H1 (cell line): Measurements from ENCODE around the gene PRR36. TPM values are rescaled to one million over a fixed set of nuclear protein-coding genes. Genes with fewer than 3 reads are reported as not detected.

Source experiments
- CTCF ChIA-PET: fragments of 300-600 bp; sonication (Branson Sonifier 250); formaldehyde crosslinking; loops from one replicate; lab custom pipeline; 2021; ENCODE audit not compliant: partially characterized antibody; lab: Charles Lee
- POLR2A ChIA-PET: fragments of 300-600 bp; sonication (Branson Sonifier 250); formaldehyde crosslinking; loops from one replicate; lab custom pipeline; 2021; ENCODE audit warnings: inconsistent platforms; ENCODE audit not compliant: partially characterized antibody; lab: Charles Lee
- DNase-seq, 2 experiments: peaks; one replicate each; pipeline versions ENCODE4 v3.0.0 to v3.0.0-alpha.2; 2010 to 2022; ENCODE audit warnings: low spot score in 2 of 2, low read depth in 1 of 2, mixed read lengths in 1 of 2
- FAIRE-seq: peaks from 2 replicates; lab custom pipeline; 2011; peaks lifted over from hg19 to GRCh38; lab: Jason Lieb, UNC
- H2AFZ ChIP-seq: 2 replicates; pipeline ENCODE4 v1.8.1; 2012; ENCODE audit warnings: low read length, inconsistent platforms
- H2AK5ac ChIP-seq: 2 replicates; pipeline ENCODE4 v1.6.1; 2013; ENCODE audit warnings: low read depth, low read length
- H2BK120ac ChIP-seq: replicated peaks from 2 replicates; pipeline ENCODE3; 2013; ENCODE audit warnings: low read depth, low read length, inconsistent platforms
- H2BK12ac ChIP-seq: 2 replicates; pipeline ENCODE4 v1.6.1; 2013; ENCODE audit warnings: low read depth, low read length
- H2BK15ac ChIP-seq: 2 replicates; pipeline ENCODE4 v1.6.1; 2013; ENCODE audit warnings: low read length
- H2BK20ac ChIP-seq: 2 replicates; pipeline ENCODE4 v1.6.1; 2013; ENCODE audit warnings: low read length
- H2BK5ac ChIP-seq: 2 replicates; pipeline ENCODE4 v1.6.1; 2013; ENCODE audit warnings: low read depth, low read length
- H3K14ac ChIP-seq: 2 replicates; pipeline ENCODE4 v1.6.1; 2013; ENCODE audit warnings: inconsistent platforms; ENCODE audit not compliant: insufficient read length
- H3K18ac ChIP-seq: 2 replicates; pipeline ENCODE4 v1.6.1; 2013; ENCODE audit warnings: low read length; ENCODE audit errors: extremely low read depth
- H3K23ac ChIP-seq: 2 replicates; pipeline ENCODE4 v1.6.1; 2013; ENCODE audit warnings: inconsistent platforms; ENCODE audit not compliant: insufficient read length
- H3K23me2 ChIP-seq: 2 replicates; pipeline ENCODE4 v1.6.1; 2013; ENCODE audit warnings: low read depth, low read length
- H3K27ac ChIP-seq: 2 replicates; pipeline ENCODE4 v1.6.1; 2011; ENCODE audit warnings: low read depth, low read length, inconsistent platforms
- H3K27me3 ChIP-seq, 4 experiments: replicated peaks in 1 of 4; 1 replicate in 1 of 4; 2 replicates in 3 of 4; pipeline versions ENCODE4 v1.6.1 to v1.8.1; 2011 to 2013; ENCODE audit warnings: low read length in 3 of 4, mild to moderate bottlenecking in 3 of 4, inconsistent platforms in 2 of 4, mixed read lengths in 2 of 4, moderate library complexity in 1 of 4; ENCODE audit not compliant: control insufficient read depth in 3 of 4, insufficient read depth in 3 of 4; ENCODE audit errors: extremely low read depth in 1 of 4
- H3K36me3 ChIP-seq, 4 experiments: 2 replicates each; pipeline versions ENCODE4 v1.6.1 to v1.8.1; 2011 to 2013; ENCODE audit warnings: mild to moderate bottlenecking in 4 of 4, low read length in 3 of 4, moderate library complexity in 2 of 4, control low read depth in 1 of 4, inconsistent platforms in 1 of 4; ENCODE audit not compliant: insufficient read depth in 4 of 4, control insufficient read depth in 2 of 4
- H3K4ac ChIP-seq: replicated peaks from 2 replicates; pipeline ENCODE3; 2013; ENCODE audit warnings: low read length, low read depth, mixed read lengths, inconsistent platforms; ENCODE audit not compliant: insufficient read length
- H3K4me1 ChIP-seq, 4 experiments: replicated peaks in 1 of 4; 1 replicate in 1 of 4; 2 replicates in 3 of 4; pipeline versions ENCODE4 v1.6.1 to v1.8.1; 2011 to 2013; ENCODE audit warnings: low read length in 3 of 4, inconsistent platforms in 2 of 4, mixed read lengths in 1 of 4; ENCODE audit not compliant: insufficient read depth in 4 of 4, control insufficient read depth in 3 of 4
- H3K4me2 ChIP-seq, 2 experiments: 2 replicates each; pipeline versions ENCODE4 v1.6.1 to v1.8.1; 2011 to 2013; ENCODE audit warnings: low read depth in 2 of 2, low read length in 2 of 2, control low read depth in 1 of 2, inconsistent platforms in 1 of 2, mild to moderate bottlenecking in 1 of 2; ENCODE audit not compliant: insufficient read depth in 1 of 2
- H3K4me3 ChIP-seq, 4 experiments: fragments of 200-600, 300-600 bp in 1 of 4; sonication (generic), shearing (Covaris generic), sonication (Bioruptor Twin) in 1 of 4; 2 replicates each; pipeline versions ENCODE4 v1.5.1 to v1.8.1; 2011 to 2016; ENCODE audit warnings: low read length in 4 of 4, low read depth in 3 of 4, control low read depth in 2 of 4, inconsistent platforms in 2 of 4, mild to moderate bottlenecking in 2 of 4, mixed read lengths in 1 of 4, moderate library complexity in 1 of 4; ENCODE audit not compliant: insufficient read depth in 2 of 4; ENCODE audit errors: extremely low read depth in 1 of 4
- H3K56ac ChIP-seq: replicated peaks from 2 replicates; pipeline ENCODE3; 2013; ENCODE audit warnings: low read depth, mild to moderate bottlenecking, mixed read lengths, low read length, inconsistent platforms; ENCODE audit not compliant: insufficient read length
- H3K79me1 ChIP-seq: 2 replicates; pipeline ENCODE4 v1.6.1; 2013; ENCODE audit warnings: low read depth, low read length, control low read depth
- H3K79me2 ChIP-seq, 2 experiments: 2 replicates each; pipeline versions ENCODE4 v1.6.1 to v1.8.1; 2012 to 2013; ENCODE audit warnings: low read length in 2 of 2, mild to moderate bottlenecking in 2 of 2, inconsistent platforms in 1 of 2; ENCODE audit not compliant: insufficient read depth in 2 of 2, control insufficient read depth in 1 of 2
- H3K9ac ChIP-seq, 4 experiments: replicated peaks in 1 of 4; 1 replicate in 1 of 4; 2 replicates in 3 of 4; pipeline versions ENCODE4 v1.6.1 to v1.8.1; 2011 to 2013; ENCODE audit warnings: low read depth in 3 of 4, low read length in 3 of 4, control low read depth in 2 of 4, mild to moderate bottlenecking in 2 of 4, moderate library complexity in 2 of 4, inconsistent platforms in 1 of 4; ENCODE audit errors: extremely low read depth in 1 of 4
- H3K9me3 ChIP-seq, 2 experiments: 2 replicates each; pipeline versions ENCODE4 v1.6.1 to v1.8.1; 2012 to 2013; ENCODE audit warnings: mild to moderate bottlenecking in 2 of 2, moderate library complexity in 2 of 2, control low read depth in 1 of 2, inconsistent platforms in 1 of 2, low read depth in 1 of 2, low read length in 1 of 2, mixed read lengths in 1 of 2; ENCODE audit not compliant: insufficient read depth in 2 of 2
- H4K20me1 ChIP-seq, 2 experiments: replicated peaks in 1 of 2; 2 replicates each; pipeline versions ENCODE3 to v1.8.1; 2011 to 2013; ENCODE audit warnings: inconsistent platforms in 2 of 2, low read length in 2 of 2, mild to moderate bottlenecking in 1 of 2; ENCODE audit not compliant: insufficient read depth in 2 of 2, control insufficient read depth in 1 of 2
- H4K5ac ChIP-seq: 2 replicates; pipeline ENCODE4 v1.6.1; 2013; ENCODE audit warnings: low read length, low read depth, mixed read lengths, inconsistent platforms; ENCODE audit not compliant: insufficient read length
- H4K8ac ChIP-seq: 2 replicates; pipeline ENCODE4 v1.8.0; 2013; ENCODE audit warnings: mild to moderate bottlenecking, moderate library complexity, low read length, inconsistent platforms; ENCODE audit not compliant: insufficient read depth; ENCODE audit errors: extremely low read depth
- H4K91ac ChIP-seq: replicated peaks from 2 replicates; pipeline ENCODE3; 2013; ENCODE audit warnings: low read length, mixed read lengths, inconsistent platforms; ENCODE audit not compliant: insufficient read length
- BACH1 ChIP-seq: IDR thresholded peaks from 2 replicates; pipeline ENCODE4 v1.6.1; 2012; ENCODE audit warnings: low read length, improper control_type of control experiment
- EP300 ChIP-seq, 2 experiments: IDR thresholded peaks; 1 replicate in 1 of 2; 2 replicates in 1 of 2; pipeline ENCODE4 v1.6.1; 2011 to 2012; ENCODE audit warnings: low read depth in 2 of 2, low read length in 2 of 2, mild to moderate bottlenecking in 2 of 2, borderline replicate concordance in 1 of 2, inconsistent platforms in 1 of 2, moderate library complexity in 1 of 2
- MAFK ChIP-seq: IDR thresholded peaks from 2 replicates; pipeline ENCODE4 v1.6.1; 2012; ENCODE audit warnings: low read depth, mild to moderate bottlenecking, improper control_type of control experiment, low read length
- NRF1 ChIP-seq: IDR thresholded peaks from 2 replicates; pipeline ENCODE4 v1.6.1; 2011; ENCODE audit warnings: mild to moderate bottlenecking, low read depth, low read length, improper control_type of control experiment
- TAF1 ChIP-seq: IDR thresholded peaks from 2 replicates; pipeline ENCODE4 v1.6.1; 2011; ENCODE audit warnings: mild to moderate bottlenecking, low read depth, low read length
- TCF12 ChIP-seq: IDR thresholded peaks from 2 replicates; pipeline ENCODE4 v1.6.1; 2011; ENCODE audit warnings: low read depth, mild to moderate bottlenecking, low read length
- YY1 ChIP-seq: IDR thresholded peaks from 2 replicates; pipeline ENCODE4 v1.6.1; 2011; ENCODE audit warnings: low read depth, mild to moderate bottlenecking, low read length
- WGBS, 2 experiments: shearing (Covaris generic) in 1 of 2; methylation state at CpG; one replicate each; pipeline versions ENCODE4 v1.1.6 to v1.1.7; 2013 to 2015; ENCODE audit warnings: low lambda C conversion rate in 2 of 2, mixed read lengths in 2 of 2, inconsistent platforms in 1 of 2, low coverage in 1 of 2, missing lambda C conversion rate in 1 of 2; ENCODE audit not compliant: insufficient replicate concordance in 2 of 2, insufficient coverage in 1 of 2, insufficient read length in 1 of 2; ENCODE audit errors: extremely low coverage in 1 of 2, missing lambda C conversion rate in 1 of 2; 5-methylcytosine and 5-hydroxymethylcytosine counted together
- polyA plus RNA-seq, 7 experiments: library from polyadenylated mRNA; depleted of rRNA in 3 of 7; stranded (reverse) in 5 of 7; unstranded in 2 of 7; fragments of >200 nt in 5 of 7; fragments of 200-250 nt in 2 of 7; gene quantifications; 1 replicate in 5 of 7; 2 replicates in 1 of 7; 4 replicates in 1 of 7; pipeline versions ENCODE4 v1.2.1 to v1.2.3, GENCODE V29; 2011 to 2013; ENCODE audit warnings: missing spikeins in 2 of 7, mixed read lengths in 2 of 7
- total RNA-seq: library from RNA; stranded (reverse); fragmentation: NEBNext Ultra II Directional; extraction: Animal tissue kit (Norgen Biotek cat#: 25700); gene quantifications from 2 replicates; pipeline ENCODE4 v1.2.1, GENCODE V29; 2021

PRR36 gene
- total and polyA plus RNA-seq, 2 of the 8 experiments (the other 6 are each of a cell fraction or from before 2014, with no cell fraction given) = 1.6 to 23.9 TPM

DNA sequence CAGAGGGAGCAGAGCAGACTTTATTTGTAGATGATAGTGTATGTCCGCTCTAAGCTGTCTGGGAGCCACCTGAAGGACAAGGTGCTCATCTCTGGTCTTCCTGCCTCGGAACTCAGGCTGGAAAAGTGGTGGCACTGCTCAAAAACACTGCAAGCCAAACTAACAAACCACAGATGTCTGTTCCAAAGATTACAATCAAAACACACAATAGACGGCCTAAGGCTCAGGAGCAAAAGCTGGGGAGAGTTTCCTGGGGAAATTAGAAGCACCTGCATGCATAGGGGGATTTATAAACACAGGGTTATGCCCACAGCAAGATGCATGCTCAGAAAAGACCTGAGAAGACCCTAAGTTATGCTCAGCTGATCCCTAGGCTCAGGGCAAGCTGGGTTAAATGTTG, 53.6 kb downstream of the PRR36 start:
- no peaks in the 10 kb centered on the region for H3K79me1 ChIP-seq
- H2BK20ac ChIP-seq = no peak overlapping the region
- H3K27me3 ChIP-seq = no peaks in the 10 kb centered on the region; a peak in 1 of 7 replicates
- H3K79me2 ChIP-seq = no peaks in the 10 kb centered on the region
- H3K4ac ChIP-seq = no peak overlapping the region
- FAIRE-seq = no peak
- no peaks in the 10 kb centered on the region for H4K20me1 ChIP-seq
- H3K23me2 ChIP-seq = no peaks in the 10 kb centered on the region
- H3K23ac ChIP-seq = no peak overlapping the region
- H4K5ac ChIP-seq = no peak overlapping the region
- no peak overlapping the region for H2AFZ ChIP-seq
- ChIA-PET CTCF (interaction anchor here (0.6 to 3.8 kb wide), 4 partner anchors 12 to 21 kb away, joined by 3 to 13 read pairs (median 3); no protein-coding TSS in a partner anchor), POLR2A (interaction anchor here (1.2 kb wide), 1 partner anchor 23 kb away, joined by 3 read pairs; no protein-coding TSS in a partner anchor)
- WGBS, 2 experiments = 80% methylated on average over 3 of the region's 3 CpGs; no CpG with 5 or more reads in 1 of the 2 experiments
- DNase-seq = no peak
- no peak overlapping the region for H3K18ac ChIP-seq
- H4K91ac ChIP-seq = no peak overlapping the region
- TF ChIP-seq BACH1 (no peak), TCF12 (no peak), EP300 (IDR thresholded peaks at IDR 0.05; ENCODE audit: borderline replicate concordance in 1 of 2, low read depth in 2 of 2, low read length in 2 of 2) (no peak), TAF1 (no peak), YY1 (no peak), NRF1 (no peak), MAFK (no peak)
- TF ChIP-seq, all 59 proteins: peak for 0
- Histone ChIP-seq H2BK120ac (no peak overlapping the region), H3K56ac (no peak overlapping the region), H2AK5ac (no peak overlapping the region), H2BK12ac (no peak overlapping the region), H3K4me2 (no peak overlapping the region), H2BK15ac (no peak overlapping the region), H3K4me3 (no peak overlapping the region), H3K27ac (no peak overlapping the region), H4K8ac (no peak overlapping the region), H2BK5ac (no peak overlapping the region), H3K9me3 (peaks cover 3 to 6% of the 10 kb centered on the region in 2 experiments; a peak in 1 of 4 replicates), H3K4me1 (no peaks in the 10 kb centered on the region), H3K14ac (no peak overlapping the region), H3K9ac (no peak overlapping the region), H3K36me3 (no peaks in the 10 kb centered on the region; a peak in 1 of 8 replicates)
